Right lung (tissue), 5 donors: Measurements from ENCODE around the gene PRR23B. TPM values are rescaled to one million over a fixed set of nuclear protein-coding genes. Genes with fewer than 3 reads are reported as not detected.

Experiments
- DNase-seq, 2 donors: peaks; one replicate each; pipeline ENCODE4 v3.0.0-alpha.2; 2013
- polyA plus RNA-seq, 5 donors: library from polyadenylated mRNA; unstranded; fragments of 120-200 nt; gene quantifications; one replicate each; pipeline versions ENCODE4 v1.2.1 to v1.2.3, GENCODE V29; 2013; ENCODE audit warnings: inconsistent platforms in 1 of 5, low replicate concordance in 1 of 5; ENCODE audit not compliant: insufficient read length in 5 of 5, insufficient read depth in 1 of 5

The PRR23B gene
- polyA plus RNA-seq, 5 donors, result not detected

DNA sequence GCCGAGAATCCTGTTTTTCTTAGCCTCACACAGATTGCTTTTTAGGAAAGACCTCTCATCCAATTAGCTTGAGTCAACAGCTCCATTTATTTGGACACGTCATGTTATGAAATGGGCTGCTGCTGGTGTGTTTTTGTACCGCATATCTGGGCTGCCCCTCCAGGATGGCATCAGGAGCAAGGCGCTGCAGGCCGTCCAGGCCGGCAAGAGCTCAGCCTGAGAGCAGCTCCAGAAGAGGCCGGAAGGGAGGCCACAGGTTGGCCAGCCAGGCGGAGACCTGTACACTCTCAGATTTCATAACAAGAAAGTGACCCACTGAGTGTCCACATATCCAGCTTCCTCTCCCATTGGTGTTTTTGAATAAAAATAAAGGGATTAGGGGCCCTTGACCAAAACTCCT, 45.4 kb downstream of the PRR23B start:
- DNase-seq, result no peak

- DNase-seq, result peak in 1 of 2 donors; percentile 16
Measured at GRCh38 chr3:138974462-138974861, 46.3 kb downstream of the PRR23B start.

DNA sequence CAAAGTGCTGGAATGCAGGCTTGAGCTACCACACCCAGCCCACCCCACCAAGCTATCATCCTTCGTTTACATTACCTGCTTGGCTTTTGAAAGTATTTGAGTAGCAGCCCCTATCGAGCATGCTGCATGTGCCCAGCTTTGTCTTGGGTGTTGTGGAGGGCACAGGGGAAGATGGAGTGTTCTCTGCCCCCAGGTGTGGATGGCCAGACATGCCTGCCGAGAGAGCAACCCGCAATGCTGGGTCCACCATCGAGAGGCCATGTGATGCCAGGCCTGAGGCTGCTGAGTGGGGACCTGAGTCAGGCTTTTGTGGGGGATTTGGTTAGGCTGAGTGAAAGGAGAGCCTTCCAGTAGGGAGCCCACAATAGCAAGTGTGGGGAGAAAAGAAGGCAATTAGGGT, 47.8 kb downstream of the PRR23B start:
- no peak for DNase-seq

DNA sequence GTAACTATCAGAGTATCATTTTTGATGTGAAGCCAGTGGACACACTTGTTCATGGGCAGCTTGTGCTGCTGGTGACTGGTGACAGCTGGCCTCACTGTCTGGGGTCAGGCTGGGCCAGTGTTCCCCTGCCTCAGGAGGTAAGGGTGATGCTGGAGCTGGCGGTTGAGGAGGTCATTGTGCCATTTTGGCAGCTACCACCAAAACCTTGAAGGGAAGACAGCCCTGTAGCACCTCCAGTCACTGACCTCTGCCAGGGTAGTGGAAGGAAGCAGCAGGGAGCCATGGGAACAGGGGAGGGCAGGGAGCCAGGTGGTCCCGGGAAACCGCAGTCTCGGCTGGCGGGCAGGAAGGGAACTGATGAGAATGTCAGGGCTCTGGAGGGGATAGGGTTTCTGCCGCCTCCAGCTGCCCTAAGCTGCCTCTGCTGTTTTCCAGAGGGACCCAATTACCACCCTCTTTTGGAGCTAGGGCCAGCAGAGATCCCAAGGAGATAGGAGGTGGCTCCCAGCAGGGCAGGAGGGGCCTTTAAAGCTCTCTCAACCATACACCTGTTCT, 48.9 kb downstream of the PRR23B start:
- DNase-seq, result no peak

Other genes with a start within 250 kb of the PRR23B start
- 10 to 100 TPM; 11.0 to 16.1 (median 15.0) TPM for gene PIK3CB, start 186.0 kb downstream of the PRR23B start, polyA plus RNA-seq
- not detected for gene FOXL2, start 73.8 kb downstream of the PRR23B start, polyA plus RNA-seq
- gene FOXL2NB, start 73.7 kb downstream of the PRR23B start, polyA plus RNA-seq, result under 1 TPM in 4 of 5 donors, not detected in 1; 0.04 to 0.08 (median 0.05) TPM
- not detected for gene PRR23A, start 14.7 kb downstream of the PRR23B start, polyA plus RNA-seq
- under 1 TPM in 3 of 5 donors, not detected in 2; 0.06 TPM for gene PRR23C, start 24.0 kb upstream of the PRR23B start, polyA plus RNA-seq